Fibroblast of lung (primary cell): Measurements from ENCODE around the gene HIRIP3. TPM values are rescaled to one million over a fixed set of nuclear protein-coding genes. Genes with fewer than 3 reads are reported as not detected.

Source experiments
- DNase-seq, 2 donors: peaks; one replicate each; pipeline versions ENCODE4 v3.0.0 to v3.0.0-alpha.2; 2010; ENCODE audit warnings: low read depth in 2 of 2
- H2AFZ ChIP-seq: 2 replicates; pipeline ENCODE4 v1.5.1; 2012; ENCODE audit warnings: low read length, control low read depth, inconsistent platforms
- H3K27ac ChIP-seq: 2 replicates; pipeline ENCODE4 v1.5.1; 2011; ENCODE audit warnings: low read length, control low read depth; ENCODE audit not compliant: insufficient read depth
- H3K27me3 ChIP-seq: 2 replicates; pipeline ENCODE4 v1.5.1; 2011; ENCODE audit warnings: mild to moderate bottlenecking, low read length; ENCODE audit not compliant: control insufficient read depth, insufficient read depth
- H3K36me3 ChIP-seq: 2 replicates; pipeline ENCODE4 v1.5.1; 2011; ENCODE audit warnings: low read length; ENCODE audit not compliant: control insufficient read depth, insufficient read depth
- H3K4me1 ChIP-seq: 2 replicates; pipeline ENCODE4 v1.5.1; 2011; ENCODE audit warnings: low read length; ENCODE audit not compliant: control insufficient read depth, insufficient read depth; ENCODE audit errors: extremely low read depth
- H3K4me2 ChIP-seq: 2 replicates; pipeline ENCODE4 v1.5.1; 2011; ENCODE audit warnings: low read length, control low read depth; ENCODE audit not compliant: insufficient read depth; ENCODE audit errors: extremely low read depth
- H3K4me3 ChIP-seq, 4 experiments: fragments of 200-600 bp in 1 of 4; sonication (generic) in 1 of 4; replicated peaks in 1 of 4; 2 replicates each; pipeline ENCODE4 v1.5.1; 2011 to 2016; ENCODE audit warnings: low read length in 4 of 4, low read depth in 3 of 4, mild to moderate bottlenecking in 3 of 4, control low read depth in 2 of 4, inconsistent platforms in 1 of 4, mixed read lengths in 1 of 4; ENCODE audit not compliant: insufficient read depth in 1 of 4; ENCODE audit errors: control extremely low read depth in 1 of 4
- H3K79me2 ChIP-seq: 2 replicates; pipeline ENCODE4 v1.5.1; 2012; ENCODE audit warnings: mild to moderate bottlenecking, low read length, inconsistent platforms; ENCODE audit not compliant: control insufficient read depth, insufficient read depth
- H3K9ac ChIP-seq: 2 replicates; pipeline ENCODE4 v1.5.1; 2011; ENCODE audit warnings: mild to moderate bottlenecking, low read length, control low read depth; ENCODE audit not compliant: insufficient read depth
- H3K9me3 ChIP-seq: 2 replicates; pipeline ENCODE4 v1.5.1; 2012; ENCODE audit warnings: low read depth, low read length; ENCODE audit not compliant: control insufficient read depth, insufficient read depth
- H4K20me1 ChIP-seq: 2 replicates; pipeline ENCODE4 v1.5.1; 2011; ENCODE audit warnings: low read length; ENCODE audit not compliant: control insufficient read depth, insufficient read depth; ENCODE audit errors: extremely low read depth
- CTCF ChIP-seq, 2 donors: IDR thresholded peaks in 1 of 2; conservative IDR thresholded peaks in 1 of 2; 1 replicate in 1 of 2; 2 replicates in 1 of 2; pipeline ENCODE4 v1.5.1; 2011 to 2012; ENCODE audit warnings: low read length in 2 of 2, control low read depth in 1 of 2, inconsistent platforms in 1 of 2, low read depth in 1 of 2, mild to moderate bottlenecking in 1 of 2
- EZH2 ChIP-seq: IDR thresholded peaks from 2 replicates; pipeline ENCODE4 v1.5.1; 2012; ENCODE audit warnings: low read length, control low read depth, mild to moderate bottlenecking; ENCODE audit errors: missing control alignments
- polyA plus RNA-seq, 2 donors: library from polyadenylated mRNA; depleted of rRNA in 1 of 2; stranded (reverse) in 1 of 2; unstranded in 1 of 2; fragments of >200 nt; gene quantifications; 2 replicates each; pipeline ENCODE4 v1.2.1, GENCODE V29; 2011 to 2012; ENCODE audit warnings: missing spikeins in 1 of 2
- total RNA-seq: library from RNA; depleted of rRNA; stranded (reverse); fragments of >200 nt; gene quantifications from 2 replicates; pipeline ENCODE4 v1.2.1, GENCODE V29; 2014

Gene HIRIP3
- total and polyA plus RNA-seq, 2 donors (not counting 1 experiment from before 2014, with no cell fraction given), result 3.0 to 7.9 TPM

- DNase-seq, result no peak
- no peaks in the 10 kb centered on the region for H3K27me3 ChIP-seq
- H3K9me3 ChIP-seq, result no peaks in the 10 kb centered on the region
- no peak overlapping the region for H2AFZ ChIP-seq
- H3K36me3 ChIP-seq, result peaks cover 42% of the 10 kb centered on the region
- no peak overlapping the region for H3K4me2 ChIP-seq
- no peak overlapping the region for H3K4me3 ChIP-seq
- H3K9ac ChIP-seq, result no peak overlapping the region
- TF ChIP-seq CTCF (conservative IDR thresholded peaks at IDR 0.05 in 1 of 2, IDR thresholded peaks at IDR 0.05 in 1 of 2; ENCODE audit: low read depth in 1 of 2, low read length in 2 of 2), result no peak
- no peak for TF ChIP-seq EZH2
- no peaks in the 10 kb centered on the region for H3K79me2 ChIP-seq
- H3K27ac ChIP-seq, result no peak overlapping the region
- H4K20me1 ChIP-seq, result no peaks in the 10 kb centered on the region
- H3K4me1 ChIP-seq, result no peaks in the 10 kb centered on the region
Measured at GRCh38 chr16:29985271-29985811, 10.1 kb downstream of the HIRIP3 start.

DNA sequence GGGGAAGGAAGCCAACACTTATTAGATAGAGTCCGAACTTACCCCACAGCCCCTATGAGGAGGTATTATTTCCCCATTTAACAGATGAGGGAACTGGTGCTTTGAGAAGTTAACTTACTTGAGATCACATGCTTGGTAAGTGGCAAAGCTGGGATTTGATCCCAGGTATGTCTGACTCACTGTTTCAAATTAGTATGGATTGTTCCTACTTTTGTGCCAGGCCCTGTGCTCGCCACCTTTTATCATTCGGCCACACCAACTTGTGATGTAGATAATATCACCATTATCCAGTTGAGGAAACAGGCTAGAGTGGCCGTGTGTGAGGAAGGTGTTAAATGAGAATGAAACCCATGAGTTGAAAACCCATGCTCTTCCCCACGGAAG lies 10.7 kb downstream of the HIRIP3 start:
- peaks cover 46% of the 10 kb centered on the region for H3K36me3 ChIP-seq

DNA sequence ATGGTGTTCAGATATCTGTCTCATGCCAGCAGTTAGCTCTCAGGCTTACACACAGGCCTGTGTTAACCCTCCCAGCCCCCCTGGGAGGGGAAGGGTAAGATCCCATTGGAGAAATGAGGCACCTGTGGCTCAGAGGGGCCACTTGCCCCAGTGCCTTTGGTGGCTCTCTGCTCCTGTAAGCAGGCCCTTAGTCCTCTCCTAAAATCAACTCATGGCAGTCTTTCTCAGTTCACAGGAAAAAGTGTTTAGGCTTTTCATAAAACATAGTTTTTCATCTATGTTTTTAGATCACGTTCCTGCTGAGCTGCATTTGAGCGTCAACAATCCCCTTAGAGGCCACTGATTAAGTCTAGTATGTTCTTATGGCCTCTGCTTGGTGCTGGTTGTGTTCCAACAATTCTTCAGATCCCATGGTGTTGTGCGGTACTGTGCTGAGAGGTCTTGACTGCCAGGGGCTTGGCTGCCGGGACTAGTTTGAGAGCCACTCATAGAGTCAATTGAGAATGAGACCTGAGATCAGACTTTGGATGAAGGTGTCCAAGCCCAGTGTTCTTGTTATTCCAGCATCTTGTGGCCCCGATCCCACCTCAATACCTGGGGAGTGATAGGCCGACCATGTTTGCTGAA lies 11.2 kb downstream of the HIRIP3 start:
- H3K36me3 ChIP-seq, result peaks cover 51% of the 10 kb centered on the region
- no peak overlapping the region for H3K4me3 ChIP-seq
- no peak overlapping the region for H3K9ac ChIP-seq
- H3K79me2 ChIP-seq, result no peaks in the 10 kb centered on the region
- H3K27me3 ChIP-seq, result no peaks in the 10 kb centered on the region
- H2AFZ ChIP-seq, result no peak overlapping the region
- no peak overlapping the region for H3K4me2 ChIP-seq
- H3K27ac ChIP-seq, result no peak overlapping the region
- TF ChIP-seq EZH2 (no peak), CTCF (conservative IDR thresholded peaks at IDR 0.05 in 1 of 2, IDR thresholded peaks at IDR 0.05 in 1 of 2; ENCODE audit: low read depth in 1 of 2, low read length in 2 of 2) (no peak)
- no peaks in the 10 kb centered on the region for H4K20me1 ChIP-seq
- no peaks in the 10 kb centered on the region for H3K4me1 ChIP-seq
- no peak for DNase-seq
- H3K9me3 ChIP-seq, result no peaks in the 10 kb centered on the region

More for the DNA sequence above, 10.7 kb downstream of the HIRIP3 start:
- H3K27ac ChIP-seq, result no peak overlapping the region
- no peak overlapping the region for H3K4me3 ChIP-seq
- no peak overlapping the region for H3K4me2 ChIP-seq
- no peaks in the 10 kb centered on the region for H3K27me3 ChIP-seq
- H3K9ac ChIP-seq, result no peak overlapping the region
- no peak for TF ChIP-seq CTCF (conservative IDR thresholded peaks at IDR 0.05 in 1 of 2, IDR thresholded peaks at IDR 0.05 in 1 of 2; ENCODE audit: low read depth in 1 of 2, low read length in 2 of 2)
- no peak for TF ChIP-seq EZH2
- no peaks in the 10 kb centered on the region for H3K9me3 ChIP-seq
- no peaks in the 10 kb centered on the region for H3K79me2 ChIP-seq
- H3K4me1 ChIP-seq, result no peaks in the 10 kb centered on the region
- no peak for DNase-seq
- no peaks in the 10 kb centered on the region for H4K20me1 ChIP-seq
- H2AFZ ChIP-seq, result no peak overlapping the region
